HG03025 (cell line): ENCODE data around the gene LARP1.
"Not testable (repeated sequence)": the region's sequence is repeated elsewhere in the genome, so short reads cannot be mapped to it uniquely, and the experiment has no call there.

ENCODE experiments used
- ATAC-seq: cut with Tn5 transposase; IDR thresholded peaks from one replicate; pipeline ENCODE4 v1.9.1; 2021; ENCODE audit warnings: mild to moderate bottlenecking, moderate library complexity; ENCODE audit not compliant: unreplicated experiment, low FRiP score

Gene LARP1

DNA sequence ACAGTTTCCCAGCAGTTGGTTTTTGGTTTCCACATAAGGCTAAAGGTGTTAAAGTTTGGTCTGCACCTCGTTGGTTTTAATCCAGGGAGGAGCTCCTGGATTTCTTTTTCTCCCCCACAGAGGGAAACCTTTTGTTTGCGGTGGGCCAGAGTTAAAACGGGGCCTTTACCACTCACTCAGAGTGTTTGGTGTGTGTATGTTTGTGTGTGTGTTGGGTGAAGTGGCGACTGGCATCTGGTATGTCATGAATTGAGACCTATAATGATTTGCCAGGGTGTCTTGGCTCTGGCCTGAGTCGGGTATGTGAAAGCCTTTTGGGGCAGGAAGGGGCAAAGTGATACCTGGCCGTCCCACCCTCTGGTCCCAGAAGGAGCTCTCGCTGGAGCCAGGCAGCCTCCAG, 64.4 kb downstream of the LARP1 start:
- no peak for ATAC-seq

GRCh38 chr5:154820383-154820782, 65.2 kb downstream of the LARP1 start:
- no peak for ATAC-seq

DNA sequence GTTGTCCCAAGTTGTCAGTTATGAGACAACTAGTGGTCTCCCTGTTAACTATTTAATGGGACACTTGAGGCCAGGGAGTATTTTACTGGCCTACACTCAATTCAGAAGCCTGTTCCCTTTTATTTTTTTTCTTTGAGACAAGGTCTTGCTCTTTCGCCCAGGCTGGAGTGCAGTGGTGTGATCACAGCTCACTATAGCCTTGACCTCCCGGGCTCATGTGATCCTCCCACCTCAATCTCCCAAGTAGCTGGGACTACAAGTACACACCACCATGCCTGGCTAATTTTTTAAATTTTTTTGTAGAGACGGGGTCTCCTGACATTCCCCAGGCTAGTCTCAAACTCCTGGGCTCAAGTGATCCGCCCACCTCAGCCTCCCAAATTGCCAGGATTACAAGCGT, 67.7 kb downstream of the LARP1 start:
- not testable (repeated sequence) for ATAC-seq

DNA sequence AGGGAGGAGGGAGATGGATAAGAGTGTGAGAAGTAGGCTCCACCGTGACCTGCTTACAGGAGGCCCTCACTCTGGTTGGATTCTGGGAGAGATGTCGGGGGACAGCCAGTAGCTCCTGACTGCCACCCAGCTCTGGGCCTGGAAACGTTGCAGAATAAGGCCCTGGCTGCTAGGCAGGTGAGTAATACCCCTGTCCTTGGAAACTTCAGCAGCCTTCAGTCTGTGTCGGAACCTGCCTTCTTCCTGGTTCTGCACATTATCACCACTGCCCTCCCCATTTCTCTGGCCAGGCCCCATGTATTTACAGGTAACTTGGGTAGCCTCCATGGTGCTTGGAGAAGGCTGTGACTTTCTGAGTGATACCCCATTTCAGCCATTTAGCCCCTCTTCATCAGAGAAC, 68.4 kb downstream of the LARP1 start:
- no peak for ATAC-seq

GRCh38 chr5:154824070-154824469, 68.9 kb downstream of the LARP1 start:
- ATAC-seq: no peak

DNA sequence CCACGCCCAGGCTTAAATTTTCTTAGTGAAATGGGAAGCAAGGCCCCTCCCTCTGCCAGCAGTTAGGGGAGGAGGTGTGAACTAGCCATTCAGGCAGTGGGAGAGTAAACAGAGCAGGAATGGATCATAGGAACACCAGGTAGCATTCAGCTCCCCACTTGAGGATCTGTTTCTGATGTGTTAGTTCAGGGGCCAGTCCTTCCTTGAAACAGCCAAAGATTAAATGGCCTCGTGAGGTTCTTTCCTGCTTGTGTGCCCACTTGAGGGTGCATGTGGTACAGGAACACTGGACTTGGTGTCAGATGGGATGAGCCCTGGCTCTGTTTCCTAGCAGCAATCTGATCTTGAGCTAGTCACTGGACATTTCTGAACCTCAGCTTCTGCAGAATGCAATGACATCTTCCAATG, 74.0 kb downstream of the LARP1 start:
- ATAC-seq: no peak

DNA sequence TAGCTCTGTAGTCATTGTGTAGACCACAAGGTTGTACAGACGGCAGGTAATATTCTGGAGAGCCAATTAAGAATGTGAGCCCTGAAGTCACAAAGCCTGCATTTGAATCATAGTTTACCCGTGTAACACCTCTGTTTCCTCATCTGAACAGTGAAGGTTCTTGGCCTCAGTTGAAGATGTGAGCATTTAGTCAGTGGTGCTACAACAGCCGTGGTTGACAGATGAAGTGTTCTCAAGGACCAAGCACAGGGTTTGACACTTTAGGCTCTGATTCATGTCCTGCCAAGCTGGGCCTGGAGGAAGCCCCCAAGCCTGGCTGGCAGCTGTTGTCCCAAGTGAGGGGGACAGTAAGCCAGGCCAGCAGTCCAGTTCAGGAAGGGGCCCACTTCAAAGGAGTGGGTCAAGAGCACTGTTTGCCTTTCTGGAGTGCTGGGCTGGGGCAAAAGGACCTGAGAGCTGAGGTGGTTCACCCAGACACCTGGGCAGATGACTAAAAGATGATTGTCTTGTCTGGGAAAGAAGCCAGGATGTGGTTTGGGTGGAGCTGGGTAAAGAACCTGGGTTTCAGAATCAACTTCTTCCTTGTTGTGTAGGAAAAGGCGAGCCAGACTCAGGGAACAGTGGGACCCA, 74.5 kb downstream of the LARP1 start:
- no peak for ATAC-seq

DNA sequence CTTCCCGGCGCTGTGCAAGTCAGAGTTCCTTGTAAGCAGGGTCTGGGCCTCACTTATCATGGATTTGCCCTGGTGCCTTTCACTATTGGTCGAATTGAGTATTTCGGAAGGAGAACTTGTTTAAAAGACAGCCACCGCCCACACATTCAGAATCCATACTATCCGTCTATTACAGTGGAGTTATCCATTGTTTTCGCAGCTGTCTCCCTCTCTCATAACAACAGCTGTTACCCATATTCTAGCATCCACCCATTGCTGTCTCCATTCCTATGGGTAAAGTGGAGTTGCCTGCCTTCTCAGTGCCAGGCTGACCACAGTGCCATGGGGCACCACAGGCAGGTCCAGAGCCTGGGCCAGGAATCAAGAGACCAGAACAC, 75.0 kb downstream of the LARP1 start:
- no peak for ATAC-seq

DNA sequence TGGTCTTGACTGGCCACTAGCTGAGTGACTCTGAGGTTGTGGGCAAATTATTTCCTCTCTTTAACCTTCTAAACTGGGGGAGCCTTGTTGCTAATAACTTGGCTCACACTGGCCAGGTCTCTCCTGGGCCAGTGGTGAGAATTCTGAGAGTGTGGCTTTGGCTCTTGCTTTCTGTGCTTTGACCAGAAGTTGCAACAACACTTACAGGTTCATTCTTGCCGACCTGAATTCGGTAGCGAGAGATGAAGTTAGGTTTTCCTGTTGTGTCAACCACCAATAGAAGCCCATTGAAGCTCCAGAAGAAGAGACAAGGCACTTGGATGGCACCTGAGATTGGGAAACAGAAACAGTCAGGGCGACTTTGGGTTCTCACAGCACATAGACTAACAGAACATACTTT, 75.4 kb downstream of the LARP1 start:
- no peak for ATAC-seq

- no peak for ATAC-seq
Observed at GRCh38 chr5:154831451-154831850, 76.3 kb downstream of the LARP1 start.

- not testable (repeated sequence) for ATAC-seq
Observed at GRCh38 chr5:154832804-154833203, 77.6 kb downstream of the LARP1 start.

DNA sequence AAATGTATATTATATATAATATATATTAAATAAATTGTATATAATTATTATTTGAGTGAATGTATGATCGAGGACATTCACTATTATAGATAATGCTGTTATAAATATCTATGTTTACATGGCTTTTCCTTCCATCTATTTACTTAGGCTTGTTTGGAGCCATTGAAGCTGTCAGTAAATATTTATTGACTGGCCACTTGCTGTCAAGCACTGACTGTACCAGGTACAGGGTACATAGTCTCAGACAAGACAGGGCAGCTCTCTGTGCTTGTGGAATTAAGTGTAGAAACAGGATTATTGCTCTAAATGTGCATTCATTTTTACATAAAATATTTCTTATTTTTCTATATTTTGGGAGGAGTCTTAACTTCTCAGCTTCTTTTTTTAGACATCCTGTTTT, 78.9 kb downstream of the LARP1 start:
- no peak for ATAC-seq

DNA sequence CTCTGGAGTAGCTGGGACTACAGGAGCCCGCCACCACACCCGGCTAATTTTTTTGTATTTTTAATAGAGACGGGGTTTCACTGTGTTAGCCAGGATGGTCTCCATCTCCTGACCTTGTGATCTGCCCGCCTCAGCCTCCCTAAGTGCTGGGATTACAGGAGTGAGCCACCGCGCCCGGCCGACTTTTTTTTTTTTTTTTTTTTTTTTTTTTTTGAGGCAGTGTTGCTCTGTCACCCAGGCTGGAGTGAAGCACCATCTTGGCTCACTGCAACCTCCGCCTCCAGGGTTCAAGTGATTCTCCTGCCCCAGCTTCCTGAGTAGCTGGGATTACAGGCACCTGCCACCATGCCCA, 80.5 kb downstream of the LARP1 start:
- ATAC-seq: not testable (repeated sequence)

- ATAC-seq: no peak
Observed at GRCh38 chr5:154836225-154836624, 81.0 kb downstream of the LARP1 start.

GRCh38 chr5:154837009-154837901, 82.1 kb downstream of the LARP1 start:
- no peak for ATAC-seq

- ATAC-seq: no peak
Observed at GRCh38 chr5:154840435-154841272, 85.5 kb downstream of the LARP1 start.

DNA sequence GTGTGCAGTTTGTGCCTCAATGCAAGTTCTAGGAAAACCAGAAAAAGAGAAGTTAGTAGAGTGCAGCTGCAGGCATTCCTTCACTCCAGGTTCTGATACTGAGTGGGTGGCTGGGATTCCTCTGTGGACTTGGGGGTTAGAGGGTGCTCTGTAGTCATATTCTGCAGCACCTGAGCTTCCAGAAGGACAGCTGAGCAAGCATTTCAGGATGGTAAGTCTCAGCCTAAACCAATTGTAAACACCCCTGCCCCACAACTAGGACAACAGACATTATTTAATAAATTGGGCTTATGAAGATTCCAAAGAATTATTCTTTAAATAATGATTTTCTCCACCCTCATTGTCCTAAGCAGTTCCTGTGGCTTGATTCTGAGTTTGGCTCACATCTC, 86.1 kb downstream of the LARP1 start:
- ATAC-seq: no peak

DNA sequence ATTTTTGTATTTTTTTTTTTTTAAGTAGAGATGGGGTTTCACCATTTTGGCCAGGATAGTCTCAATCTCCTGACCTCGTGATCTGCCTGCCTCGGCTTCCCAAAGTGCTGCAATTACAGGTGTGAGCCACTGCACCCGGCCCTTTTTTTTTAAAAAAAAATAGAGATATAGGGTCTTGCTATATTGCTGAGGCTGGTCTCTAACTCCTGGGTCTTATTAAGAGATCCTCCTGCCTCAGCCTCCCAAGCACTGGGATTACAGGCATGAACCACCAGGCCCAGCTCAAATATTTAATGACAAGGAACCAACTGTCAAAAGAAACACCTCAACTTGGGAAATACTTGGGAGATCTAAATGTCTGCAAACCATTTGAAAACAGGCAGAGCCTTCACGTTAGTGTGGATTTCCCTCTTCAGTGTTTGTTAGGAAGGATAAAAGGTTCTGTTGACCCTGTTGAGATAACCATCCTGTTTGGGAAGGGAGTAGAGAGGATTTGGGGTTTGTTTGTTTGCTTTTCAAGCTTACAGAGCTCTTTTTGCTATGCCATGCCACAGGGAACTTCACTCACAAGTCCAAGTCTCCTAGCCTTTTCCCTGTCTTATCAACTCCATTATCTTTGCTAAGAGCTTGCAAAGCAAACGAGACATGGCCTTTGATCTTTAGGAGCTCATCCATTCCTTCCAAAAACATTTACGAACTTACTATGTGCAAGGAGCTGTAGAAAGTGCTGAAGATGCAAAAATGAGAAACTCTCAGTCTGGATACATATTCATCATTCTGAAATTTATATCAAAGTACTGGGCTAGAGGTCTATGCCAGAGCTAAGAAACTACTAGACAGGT, 87.7 kb downstream of the LARP1 start:
- ATAC-seq: no peak

DNA sequence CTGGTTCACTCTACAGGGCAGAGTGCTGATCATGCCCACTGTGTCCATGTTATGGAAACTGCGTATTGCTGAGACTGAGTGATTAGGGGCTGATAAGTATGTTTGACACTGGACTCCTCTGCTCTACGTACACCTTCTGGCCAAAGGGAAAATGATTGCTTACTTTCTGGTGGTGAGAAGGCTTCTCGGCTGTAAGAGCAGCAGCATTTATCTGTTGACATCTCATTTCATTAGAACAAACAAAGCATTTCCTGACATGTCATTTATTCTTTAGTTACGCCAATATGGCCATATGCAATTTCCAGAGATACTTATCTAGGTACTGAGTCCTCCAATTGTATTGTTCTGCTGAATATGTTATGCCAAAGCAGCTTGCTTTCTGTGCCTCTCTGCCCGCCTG, 89.6 kb downstream of the LARP1 start:
- ATAC-seq: no peak

- no peak for ATAC-seq
Observed at GRCh38 chr5:154849264-154849785, 94.1 kb downstream of the LARP1 start.
